Choroid plexus epithelial cell (primary cell): ENCODE data around the gene COX5B.

Experiments
- DNase-seq: peaks from one replicate; pipeline ENCODE4 v3.0.0-alpha.2; 2010; ENCODE audit warnings: low read depth
- H3K4me3 ChIP-seq: 2 replicates; pipeline ENCODE4 v1.5.1; 2011; ENCODE audit warnings: low read depth, mild to moderate bottlenecking, control low read depth, low read length, moderate library complexity
- TF ChIP-seq, protein P1 (sequence below): conservative IDR thresholded peaks from 2 replicates; pipeline ENCODE4 v1.5.1; 2011; ENCODE audit warnings: low read depth, mild to moderate bottlenecking, control low read depth, inconsistent platforms, low read length, moderate library complexity

Gene COX5B

DNA sequence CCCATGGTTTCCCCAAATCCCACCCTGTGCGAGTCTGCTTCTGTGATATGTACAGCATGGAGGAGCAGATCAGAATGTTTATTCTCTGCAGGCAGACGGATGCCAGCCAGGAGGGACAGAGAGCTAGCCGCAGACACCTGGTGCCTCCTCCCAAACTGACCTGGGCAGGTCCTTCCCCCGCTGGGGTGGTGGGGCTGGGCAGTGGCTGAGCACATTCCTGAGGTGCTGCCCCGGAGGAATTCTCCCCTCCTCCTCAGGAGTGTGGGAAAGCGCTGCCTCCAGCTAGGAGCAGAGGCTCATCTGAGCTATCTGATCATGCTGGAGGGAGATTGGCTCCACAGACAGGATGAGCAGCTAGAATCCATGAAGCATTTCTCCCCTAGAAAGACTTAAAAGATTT is 45.3 kb downstream of the COX5B start:
- no peak for DNase-seq
- TF ChIP-seq, protein P1, sequence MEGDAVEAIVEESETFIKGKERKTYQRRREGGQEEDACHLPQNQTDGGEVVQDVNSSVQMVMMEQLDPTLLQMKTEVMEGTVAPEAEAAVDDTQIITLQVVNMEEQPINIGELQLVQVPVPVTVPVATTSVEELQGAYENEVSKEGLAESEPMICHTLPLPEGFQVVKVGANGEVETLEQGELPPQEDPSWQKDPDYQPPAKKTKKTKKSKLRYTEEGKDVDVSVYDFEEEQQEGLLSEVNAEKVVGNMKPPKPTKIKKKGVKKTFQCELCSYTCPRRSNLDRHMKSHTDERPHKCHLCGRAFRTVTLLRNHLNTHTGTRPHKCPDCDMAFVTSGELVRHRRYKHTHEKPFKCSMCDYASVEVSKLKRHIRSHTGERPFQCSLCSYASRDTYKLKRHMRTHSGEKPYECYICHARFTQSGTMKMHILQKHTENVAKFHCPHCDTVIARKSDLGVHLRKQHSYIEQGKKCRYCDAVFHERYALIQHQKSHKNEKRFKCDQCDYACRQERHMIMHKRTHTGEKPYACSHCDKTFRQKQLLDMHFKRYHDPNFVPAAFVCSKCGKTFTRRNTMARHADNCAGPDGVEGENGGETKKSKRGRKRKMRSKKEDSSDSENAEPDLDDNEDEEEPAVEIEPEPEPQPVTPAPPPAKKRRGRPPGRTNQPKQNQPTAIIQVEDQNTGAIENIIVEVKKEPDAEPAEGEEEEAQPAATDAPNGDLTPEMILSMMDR, result no peak
- H3K4me3 ChIP-seq, result no peak overlapping the region

DNA sequence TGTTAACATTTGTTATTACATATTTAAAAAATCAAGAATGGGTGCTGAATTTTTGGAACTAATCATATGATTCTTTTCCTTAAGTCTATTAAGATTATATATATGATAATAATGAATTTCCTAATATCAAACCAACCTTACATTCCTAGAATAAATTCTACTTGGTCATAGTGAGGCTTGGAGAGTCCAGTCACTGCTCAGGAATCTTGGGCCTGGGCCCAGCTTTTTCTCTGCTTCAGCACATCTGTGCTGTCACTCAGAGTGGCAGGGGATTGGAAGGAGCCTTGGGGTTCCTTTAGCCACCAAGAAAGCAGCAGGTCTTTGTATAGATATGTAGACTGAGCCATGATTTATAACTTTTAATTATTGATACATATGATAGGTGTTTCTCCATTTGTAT is 47.6 kb downstream of the COX5B start:
- peak; percentile 47 for DNase-seq
- TF ChIP-seq, protein P1, result no peak
- no peak overlapping the region for H3K4me3 ChIP-seq

DNA sequence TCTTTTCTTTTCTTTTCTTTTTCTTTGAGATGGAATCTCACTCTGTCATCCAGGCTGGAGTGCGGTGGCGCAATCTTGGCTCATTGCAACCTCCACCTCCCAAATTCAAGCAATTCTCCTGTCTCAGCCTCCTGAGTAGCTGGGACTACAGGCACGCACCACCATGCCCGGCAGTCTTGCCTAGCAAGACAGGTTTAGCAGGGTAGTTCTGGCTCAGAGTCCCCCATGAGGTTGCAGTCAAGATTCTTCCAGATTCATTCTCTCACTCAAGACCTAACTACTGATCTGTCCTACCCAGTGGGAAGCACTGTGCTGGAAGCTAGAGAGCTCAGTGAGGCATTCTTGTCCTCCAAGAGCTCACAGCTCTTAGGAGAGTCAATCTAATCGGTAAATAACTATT is 49.9 kb downstream of the COX5B start:
- H3K4me3 ChIP-seq, result no peak overlapping the region
- no peak for DNase-seq
- TF ChIP-seq, protein P1, result no peak

DNA sequence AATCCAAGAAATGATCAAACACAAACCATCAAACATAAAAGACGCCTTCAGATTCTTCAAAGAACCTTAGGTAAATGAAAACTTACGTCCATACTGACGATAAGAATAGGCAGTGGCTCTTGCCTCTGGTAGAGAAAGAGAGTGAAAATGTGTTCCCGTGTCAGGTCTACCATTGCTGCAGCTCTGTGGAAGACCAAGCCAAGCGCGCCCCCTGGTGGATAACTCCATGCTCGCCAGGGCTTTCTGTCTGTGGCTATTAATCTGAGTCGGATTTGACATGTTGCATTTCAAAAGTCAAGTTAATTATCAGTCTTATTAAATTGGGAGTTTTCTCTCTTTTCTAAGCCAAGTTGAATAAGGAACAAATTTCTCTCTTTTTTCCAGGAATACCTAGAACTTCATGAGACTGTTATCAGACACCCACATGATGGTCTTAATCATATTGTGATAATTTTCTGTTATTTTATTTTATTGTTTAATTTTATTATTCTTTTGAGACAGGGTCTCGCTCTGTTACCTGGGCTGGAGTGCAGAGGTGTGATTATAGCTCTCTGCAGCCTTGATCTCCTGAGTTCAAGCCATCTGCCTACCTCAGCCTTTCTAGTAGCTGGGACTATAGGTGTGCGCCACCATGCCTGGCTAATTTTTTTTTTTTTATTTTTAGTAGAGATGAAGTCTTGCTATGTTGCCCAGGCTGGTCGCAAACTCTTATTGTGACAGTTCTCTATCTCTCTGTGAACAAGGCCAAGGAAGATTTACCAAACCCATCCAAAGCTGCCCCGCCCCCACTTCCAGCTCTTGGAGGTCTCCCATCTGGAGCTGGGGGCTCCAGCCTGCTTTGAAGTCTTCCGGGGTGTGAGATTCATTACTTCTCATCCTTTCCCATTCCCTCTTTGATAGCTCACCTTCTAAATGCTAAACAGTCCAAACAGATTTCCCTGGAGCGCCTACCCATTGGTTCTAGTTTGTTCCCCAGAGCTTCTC is 51.7 kb downstream of the COX5B start:
- DNase-seq, result peak; percentile 91
- peak overlapping the region; percentile 5 for H3K4me3 ChIP-seq
- TF ChIP-seq, protein P1, result peak; percentile 98
